ENCODE data around the gene NFASC.

Gene NFASC

DNA sequence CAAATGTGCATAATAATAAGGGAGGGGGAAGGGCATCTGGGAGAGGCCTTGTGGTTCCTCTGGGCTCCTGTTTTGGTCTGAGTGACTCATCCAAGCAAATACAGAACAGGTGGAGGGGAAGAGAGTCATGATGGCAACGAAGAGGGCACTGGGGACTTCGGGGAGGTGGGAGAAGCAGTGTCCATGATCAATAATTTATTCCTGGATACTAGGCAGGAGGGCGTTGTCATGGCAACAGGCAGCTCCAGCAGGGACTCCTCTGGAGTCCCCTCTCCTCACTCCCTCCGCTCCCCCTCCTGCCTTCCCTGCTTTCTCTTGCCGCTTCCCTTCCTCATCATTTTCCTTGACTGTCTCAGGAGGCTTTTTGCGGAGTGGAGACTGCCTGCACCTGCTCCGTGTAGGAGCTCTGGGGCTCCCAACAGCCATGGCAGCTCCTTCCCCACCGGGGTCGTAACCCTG is 12.3 kb upstream of the NFASC start:
- H3K27ac ChIP-seq (ENCODE audit: low read depth, low read length, severe bottlenecking), result no peak overlapping the region
- 61 to 68% methylated on average over 8 to 9 of the region's 9 CpGs for WGBS, 2 experiments (ENCODE audit: insufficient coverage in 2 of 2)

DNA sequence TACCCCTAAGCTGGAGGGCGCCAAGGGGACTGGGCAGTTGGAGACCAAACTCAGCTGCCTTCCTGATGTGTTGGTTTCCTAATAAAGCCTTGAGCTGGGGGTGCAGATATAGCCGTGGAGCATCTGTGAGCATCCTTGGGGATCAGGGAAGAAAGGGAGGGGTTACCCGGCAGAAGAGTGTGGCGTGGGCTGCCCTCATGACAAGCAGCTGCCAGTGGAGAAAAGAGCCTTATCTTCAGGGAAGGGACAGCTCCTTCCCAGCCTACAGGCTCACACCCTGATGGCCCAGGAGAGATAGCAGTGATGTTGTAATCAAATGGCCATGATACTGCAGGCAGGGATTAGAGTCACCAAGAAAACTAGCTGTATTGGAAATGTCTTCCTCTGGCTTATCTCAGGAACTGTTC is 10.8 kb upstream of the NFASC start:
- no peak overlapping the region for H3K27ac ChIP-seq (ENCODE audit: low read depth, low read length, severe bottlenecking)
- WGBS, 2 experiments (ENCODE audit: insufficient coverage in 2 of 2), result 74 to 90% methylated on average over 2 to 3 of the region's 4 CpGs
- H3K4me1 ChIP-seq (ENCODE audit: control insufficient read depth, insufficient read depth, low read length, poor library complexity, severe bottlenecking), result no peaks in the 10 kb centered on the region
- H3K36me3 ChIP-seq (ENCODE audit: control insufficient read depth, insufficient read depth, low read length), result no peaks in the 10 kb centered on the region
- H3K4me3 ChIP-seq (ENCODE audit: extremely low read depth, insufficient read depth, low read length, poor library complexity, severe bottlenecking), result no peak overlapping the region
- no peaks in the 10 kb centered on the region for H3K9me3 ChIP-seq (ENCODE audit: control insufficient read depth, low read length)

More for the DNA sequence above, 12.3 kb upstream of the NFASC start:
- H3K9me3 ChIP-seq (ENCODE audit: control insufficient read depth, low read length), result no peaks in the 10 kb centered on the region
- no peaks in the 10 kb centered on the region for H3K36me3 ChIP-seq (ENCODE audit: control insufficient read depth, insufficient read depth, low read length)
- no peaks in the 10 kb centered on the region for H3K4me1 ChIP-seq (ENCODE audit: control insufficient read depth, insufficient read depth, low read length, poor library complexity, severe bottlenecking)
- H3K4me3 ChIP-seq (ENCODE audit: extremely low read depth, insufficient read depth, low read length, poor library complexity, severe bottlenecking), result no peak overlapping the region

DNA sequence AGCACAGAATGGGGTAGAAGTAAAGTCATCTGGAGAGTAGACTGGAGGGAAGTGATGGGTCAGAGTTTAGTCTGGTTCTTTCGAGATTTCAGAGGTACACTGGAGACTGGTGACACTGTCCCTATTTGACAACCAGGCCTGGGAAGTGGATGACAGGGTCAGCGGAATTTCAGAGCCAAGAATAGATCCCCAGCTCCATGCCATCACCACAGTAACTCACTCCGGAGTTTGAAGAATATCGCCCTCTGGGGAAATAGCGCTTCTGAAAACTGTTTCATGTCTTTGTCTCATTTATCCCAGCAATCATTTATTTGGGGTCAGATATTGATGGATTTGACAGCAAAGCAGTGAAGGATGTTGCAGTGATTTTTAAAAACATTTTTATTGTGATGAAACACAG is 7.6 kb upstream of the NFASC start:
- no peak overlapping the region for H3K4me3 ChIP-seq (ENCODE audit: extremely low read depth, insufficient read depth, low read length, poor library complexity, severe bottlenecking)
- 57 to 100% methylated on average over 1 of the region's 5 CpGs for WGBS, 2 experiments (ENCODE audit: insufficient coverage in 2 of 2)
- H3K36me3 ChIP-seq (ENCODE audit: control insufficient read depth, insufficient read depth, low read length), result no peaks in the 10 kb centered on the region
- no peaks in the 10 kb centered on the region for H3K4me1 ChIP-seq (ENCODE audit: control insufficient read depth, insufficient read depth, low read length, poor library complexity, severe bottlenecking)
- no peaks in the 10 kb centered on the region for H3K9me3 ChIP-seq (ENCODE audit: control insufficient read depth, low read length)
- no peak overlapping the region for H3K27ac ChIP-seq (ENCODE audit: low read depth, low read length, severe bottlenecking)

DNA sequence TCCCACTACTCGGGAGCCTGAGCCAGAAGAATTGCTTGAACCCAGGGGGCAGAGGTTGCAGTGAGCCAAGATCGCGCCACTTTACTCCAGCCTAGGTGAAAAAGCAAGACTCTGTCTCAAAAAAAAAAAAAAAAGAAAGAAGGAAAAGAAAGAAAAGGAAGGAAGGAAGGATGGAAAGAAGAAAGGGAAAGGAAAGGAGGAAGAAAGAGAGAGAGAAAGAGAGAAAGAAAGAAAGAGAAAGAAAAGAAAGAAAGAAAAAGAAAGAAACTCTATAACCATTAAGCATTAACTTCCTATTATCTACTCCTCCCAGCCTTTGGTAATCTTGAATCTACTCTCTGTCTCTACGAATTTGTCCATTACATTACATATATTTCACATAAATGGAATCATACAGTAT is 6.9 kb upstream of the NFASC start:
- no peaks in the 10 kb centered on the region for H3K4me1 ChIP-seq (ENCODE audit: control insufficient read depth, insufficient read depth, low read length, poor library complexity, severe bottlenecking)
- no peaks in the 10 kb centered on the region for H3K36me3 ChIP-seq (ENCODE audit: control insufficient read depth, insufficient read depth, low read length)
- WGBS, 2 experiments (ENCODE audit: insufficient coverage in 2 of 2), result 80 to 100% methylated on average over 1 to 3 of the region's 4 CpGs
- no peaks in the 10 kb centered on the region for H3K9me3 ChIP-seq (ENCODE audit: control insufficient read depth, low read length)
- no peak overlapping the region for H3K4me3 ChIP-seq (ENCODE audit: extremely low read depth, insufficient read depth, low read length, poor library complexity, severe bottlenecking)
- no peak overlapping the region for H3K27ac ChIP-seq (ENCODE audit: low read depth, low read length, severe bottlenecking)

DNA sequence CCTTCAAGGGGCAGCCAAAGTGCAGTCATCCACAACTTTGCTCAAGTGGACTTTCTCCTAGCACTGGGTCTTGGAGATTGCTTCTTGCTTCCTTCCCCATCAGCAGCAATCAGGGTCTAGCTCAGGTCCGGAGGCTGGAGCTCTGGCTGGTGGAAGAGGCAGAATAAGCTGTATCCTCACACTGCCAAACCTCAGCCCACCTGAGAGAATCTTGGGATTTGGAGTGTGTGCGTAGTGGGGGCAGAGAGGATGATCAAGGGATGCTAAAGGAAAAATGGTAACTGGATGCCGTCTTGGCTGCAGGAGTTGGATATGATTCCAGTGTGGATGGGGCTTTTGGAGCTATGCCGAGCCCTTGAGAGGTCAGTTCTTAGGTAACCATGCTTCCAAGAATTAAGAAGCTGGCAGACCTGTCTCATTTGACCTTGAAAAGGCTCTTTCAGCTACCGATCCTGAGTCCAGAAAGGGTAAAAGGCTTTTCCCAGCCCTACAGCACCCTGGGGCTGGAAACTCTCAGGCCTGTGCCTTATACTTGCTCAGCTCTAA is 4.5 kb upstream of the NFASC start:
- 86 to 94% methylated on average over 4 of the region's 5 CpGs for WGBS, 2 experiments (ENCODE audit: insufficient coverage in 2 of 2)
- Histone ChIP-seq H3K4me3 (ENCODE audit: extremely low read depth, insufficient read depth, low read length, poor library complexity, severe bottlenecking) (no peak overlapping the region), H3K4me1 (ENCODE audit: control insufficient read depth, insufficient read depth, low read length, poor library complexity, severe bottlenecking) (no peaks in the 10 kb centered on the region), H3K36me3 (ENCODE audit: control insufficient read depth, insufficient read depth, low read length) (no peaks in the 10 kb centered on the region), H3K9me3 (ENCODE audit: control insufficient read depth, low read length) (no peaks in the 10 kb centered on the region), H3K27ac (ENCODE audit: low read depth, low read length, severe bottlenecking) (no peak overlapping the region)

DNA sequence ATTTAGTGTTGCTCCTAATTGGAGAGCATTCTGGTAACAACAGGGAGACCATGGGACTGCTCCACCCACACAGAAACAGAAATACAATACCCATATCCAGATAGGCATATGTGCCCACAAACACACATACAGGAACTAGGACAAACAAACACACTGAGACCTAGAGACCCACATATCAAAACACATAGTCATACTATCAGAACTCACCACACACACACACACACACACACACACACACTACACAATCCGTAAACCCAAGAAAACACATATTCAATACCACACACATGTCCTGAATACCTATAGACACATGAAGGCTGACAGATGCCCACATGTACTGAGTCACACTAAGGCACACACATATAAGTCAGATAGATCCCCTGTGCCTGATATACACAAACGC is 3.5 kb upstream of the NFASC start:
- H3K9me3 ChIP-seq (ENCODE audit: control insufficient read depth, low read length), result no peaks in the 10 kb centered on the region
- no peak overlapping the region for H3K27ac ChIP-seq (ENCODE audit: low read depth, low read length, severe bottlenecking)
- no peaks in the 10 kb centered on the region for H3K4me1 ChIP-seq (ENCODE audit: control insufficient read depth, insufficient read depth, low read length, poor library complexity, severe bottlenecking)
- 88 to 100% methylated on average over 2 of the region's 2 CpGs for WGBS, 2 experiments (ENCODE audit: insufficient coverage in 2 of 2)
- no peak overlapping the region for H3K4me3 ChIP-seq (ENCODE audit: extremely low read depth, insufficient read depth, low read length, poor library complexity, severe bottlenecking)
- H3K36me3 ChIP-seq (ENCODE audit: control insufficient read depth, insufficient read depth, low read length), result no peaks in the 10 kb centered on the region

DNA sequence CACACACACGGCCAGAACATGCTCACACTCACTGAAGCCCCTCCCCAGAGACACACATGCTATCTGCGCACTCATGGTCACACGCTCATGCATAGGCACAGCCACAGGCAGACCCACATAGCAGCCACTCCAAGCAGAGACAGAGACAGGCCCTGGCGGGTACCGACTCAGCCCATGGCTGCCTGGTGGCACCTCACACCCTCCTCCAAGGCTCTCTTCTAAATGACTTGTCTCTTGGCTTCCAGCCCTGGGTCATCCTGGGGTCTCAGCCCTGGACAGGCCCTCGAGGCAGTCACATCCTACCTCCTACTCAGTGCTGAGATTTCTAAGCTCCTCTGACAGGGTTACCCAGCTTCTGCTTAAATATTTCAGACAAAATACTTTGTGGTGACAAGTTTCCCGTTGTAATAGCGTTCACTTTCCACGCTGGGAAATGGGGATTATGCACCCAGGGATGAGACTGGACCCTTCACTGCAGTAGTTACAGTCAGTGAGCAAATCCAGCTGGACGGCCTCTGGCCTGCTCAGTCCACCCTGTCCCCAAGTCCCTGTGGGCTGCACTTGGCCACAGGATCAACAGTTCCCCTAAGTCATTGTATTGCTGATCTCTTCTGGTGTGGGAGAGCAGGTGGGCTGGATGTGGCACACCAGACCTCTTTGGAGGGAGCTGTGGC is 2.9 kb upstream of the NFASC start:
- Histone ChIP-seq H3K36me3 (ENCODE audit: control insufficient read depth, insufficient read depth, low read length) (no peaks in the 10 kb centered on the region), H3K4me3 (ENCODE audit: extremely low read depth, insufficient read depth, low read length, poor library complexity, severe bottlenecking) (no peak overlapping the region), H3K4me1 (ENCODE audit: control insufficient read depth, insufficient read depth, low read length, poor library complexity, severe bottlenecking) (no peaks in the 10 kb centered on the region), H3K27ac (ENCODE audit: low read depth, low read length, severe bottlenecking) (no peak overlapping the region), H3K9me3 (ENCODE audit: control insufficient read depth, low read length) (no peaks in the 10 kb centered on the region)
- 88 to 89% methylated on average over 10 of the region's 10 CpGs for WGBS, 2 experiments (ENCODE audit: insufficient coverage in 2 of 2)

DNA sequence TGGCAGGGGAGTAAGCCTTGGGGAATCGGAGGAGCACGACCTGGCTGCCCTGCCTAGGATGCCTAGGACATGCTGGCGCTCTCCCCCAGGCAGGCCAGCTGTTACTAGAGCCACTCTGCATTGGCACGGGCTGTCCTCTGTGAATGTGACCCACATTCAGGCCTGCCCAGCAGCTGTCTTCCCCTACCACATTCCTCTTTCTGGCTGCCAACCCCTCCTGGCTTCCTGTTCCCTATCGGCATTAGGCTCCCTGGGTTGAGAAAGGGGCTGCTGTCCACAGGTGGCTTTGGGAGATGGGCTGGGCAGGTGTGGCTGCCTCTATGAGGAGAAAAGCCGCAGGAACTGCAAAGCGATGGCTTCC is 2.3 kb upstream of the NFASC start:
- Histone ChIP-seq H3K4me1 (ENCODE audit: control insufficient read depth, insufficient read depth, low read length, poor library complexity, severe bottlenecking) (no peaks in the 10 kb centered on the region), H3K9me3 (ENCODE audit: control insufficient read depth, low read length) (no peaks in the 10 kb centered on the region), H3K27ac (ENCODE audit: low read depth, low read length, severe bottlenecking) (no peak overlapping the region), H3K36me3 (ENCODE audit: control insufficient read depth, insufficient read depth, low read length) (no peaks in the 10 kb centered on the region), H3K4me3 (ENCODE audit: extremely low read depth, insufficient read depth, low read length, poor library complexity, severe bottlenecking) (no peak overlapping the region)
- 79 to 90% methylated on average over 3 to 7 of the region's 7 CpGs for WGBS, 2 experiments (ENCODE audit: insufficient coverage in 2 of 2)

DNA sequence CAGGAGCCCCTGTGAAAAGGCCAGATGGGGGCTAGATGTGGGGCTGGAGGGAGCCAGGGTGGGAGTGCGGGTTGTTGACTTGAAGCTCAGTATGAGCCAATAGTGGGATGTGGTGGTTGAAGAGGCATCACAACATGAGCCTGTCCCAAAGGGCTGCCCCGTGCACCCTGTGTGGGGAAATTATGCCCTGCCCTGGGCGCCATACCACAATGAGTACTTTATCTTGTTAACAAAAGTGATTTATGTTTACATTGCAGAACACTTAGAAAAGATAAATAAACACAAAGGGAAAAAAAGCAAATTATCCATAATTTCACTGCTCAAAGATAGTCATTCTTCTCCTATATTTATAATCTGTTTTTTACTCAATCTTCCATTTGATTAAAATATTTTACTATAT is 1.6 kb upstream of the NFASC start:
- Histone ChIP-seq H3K4me3 (ENCODE audit: extremely low read depth, insufficient read depth, low read length, poor library complexity, severe bottlenecking) (no peak overlapping the region), H3K9me3 (ENCODE audit: control insufficient read depth, low read length) (no peaks in the 10 kb centered on the region), H3K27ac (ENCODE audit: low read depth, low read length, severe bottlenecking) (no peak overlapping the region), H3K36me3 (ENCODE audit: control insufficient read depth, insufficient read depth, low read length) (no peaks in the 10 kb centered on the region), H3K4me1 (ENCODE audit: control insufficient read depth, insufficient read depth, low read length, poor library complexity, severe bottlenecking) (no peaks in the 10 kb centered on the region)
- 100% methylated on average over 1 of the region's 3 CpGs for WGBS, 2 experiments (ENCODE audit: insufficient coverage in 2 of 2)

DNA sequence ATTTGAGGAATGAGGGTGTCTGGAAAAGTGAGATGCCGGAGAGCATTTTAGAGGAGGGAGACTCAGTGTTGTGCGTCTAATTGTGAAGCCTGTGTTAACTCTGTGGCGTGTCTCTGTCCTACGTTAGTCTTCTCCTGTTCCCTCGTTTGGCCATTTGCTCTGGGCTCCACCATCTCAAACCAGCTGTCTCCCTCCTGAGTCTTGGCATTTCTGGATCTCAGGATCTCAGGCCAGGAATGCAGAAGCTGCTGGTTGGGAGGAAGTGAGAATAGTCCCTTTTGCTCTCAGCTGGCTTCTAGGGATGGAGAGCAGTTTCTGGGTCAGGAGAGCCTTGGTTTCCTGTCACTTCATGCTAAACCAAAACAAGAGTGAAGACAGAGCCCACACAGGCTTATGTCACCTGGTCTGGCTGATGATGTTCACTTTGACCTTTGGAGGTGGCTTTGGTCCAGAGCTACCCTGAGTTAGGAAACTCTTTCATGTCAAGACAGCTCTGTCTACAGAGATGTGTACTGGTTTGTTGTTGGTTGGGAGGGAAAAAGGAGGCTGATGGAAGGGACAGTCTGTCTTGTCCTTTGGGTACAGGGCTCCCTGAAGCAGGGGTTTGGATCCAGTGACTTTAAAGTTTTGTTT is 859 bp downstream of the NFASC start:
- Histone ChIP-seq H3K27ac (ENCODE audit: low read depth, low read length, severe bottlenecking) (no peak overlapping the region), H3K4me3 (ENCODE audit: extremely low read depth, insufficient read depth, low read length, poor library complexity, severe bottlenecking) (no peak overlapping the region), H3K36me3 (ENCODE audit: control insufficient read depth, insufficient read depth, low read length) (no peaks in the 10 kb centered on the region), H3K4me1 (ENCODE audit: control insufficient read depth, insufficient read depth, low read length, poor library complexity, severe bottlenecking) (no peaks in the 10 kb centered on the region), H3K9me3 (ENCODE audit: control insufficient read depth, low read length) (no peaks in the 10 kb centered on the region)
- WGBS, 2 experiments (ENCODE audit: insufficient coverage in 2 of 2), result 92 to 98% methylated on average over 5 of the region's 5 CpGs

DNA sequence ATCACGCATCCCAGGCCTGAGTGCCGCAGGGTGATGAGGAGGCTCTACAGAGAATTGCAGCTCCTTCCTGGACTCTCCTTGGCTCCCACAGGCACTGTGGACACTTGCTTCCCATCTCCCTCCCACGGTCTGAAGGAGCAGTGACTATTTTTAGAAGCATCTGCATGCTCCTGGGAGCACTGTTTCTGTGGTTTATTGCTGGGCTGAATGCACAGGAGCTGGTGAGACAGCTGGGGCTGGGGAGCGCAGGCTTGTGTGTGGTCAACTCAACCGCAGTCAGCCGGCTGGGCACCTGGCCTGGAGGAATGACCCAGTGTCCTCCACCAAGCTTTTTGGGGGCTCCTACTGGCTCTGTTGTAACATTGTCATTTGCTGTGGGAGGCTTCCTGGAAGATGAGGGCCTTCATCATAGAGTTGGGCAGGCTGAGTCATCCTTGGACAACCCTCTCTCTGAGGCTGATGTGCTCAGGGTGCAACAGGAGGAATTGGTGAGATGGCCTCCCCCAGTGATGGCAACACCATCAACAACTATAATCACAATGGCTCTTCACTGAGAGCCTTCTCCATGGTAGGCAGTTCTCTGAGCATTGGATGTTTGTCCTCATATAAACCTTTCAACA is 1.7 kb downstream of the NFASC start:
- Histone ChIP-seq H3K4me3 (ENCODE audit: extremely low read depth, insufficient read depth, low read length, poor library complexity, severe bottlenecking) (no peak overlapping the region), H3K4me1 (ENCODE audit: control insufficient read depth, insufficient read depth, low read length, poor library complexity, severe bottlenecking) (no peaks in the 10 kb centered on the region), H3K9me3 (ENCODE audit: control insufficient read depth, low read length) (no peaks in the 10 kb centered on the region), H3K27ac (ENCODE audit: low read depth, low read length, severe bottlenecking) (no peak overlapping the region), H3K36me3 (ENCODE audit: control insufficient read depth, insufficient read depth, low read length) (no peaks in the 10 kb centered on the region)
- 95 to 100% methylated on average over 5 of the region's 6 CpGs for WGBS, 2 experiments (ENCODE audit: insufficient coverage in 2 of 2)
